ENCODE data around the gene NR1D1.

The NR1D1 gene

GRCh38 chr17:40113110-40113906, 12.9 kb upstream of the NR1D1 start (continued):
- TF ChIP-seq ZNF133 (tag by site-specific recombination; IDR thresholded peaks at IDR 0.05) (no peak), ZSCAN4 (tag by site-specific recombination; IDR thresholded peaks at IDR 0.05) (peak; percentile 16; the same call in 1 of the 2 replicates), ZNF341 (tag by site-specific recombination; IDR thresholded peaks at IDR 0.05; ENCODE audit: low read depth) (no peak), MYNN (tag by site-specific recombination; IDR thresholded peaks at IDR 0.05; ENCODE audit: borderline replicate concordance) (no peak), ZNF292 (tag by site-specific recombination; IDR thresholded peaks at IDR 0.05; ENCODE audit: borderline replicate concordance, low read depth) (no peak), ZNF639 (tag by site-specific recombination; IDR thresholded peaks at IDR 0.05) (0 out of 2 replicates have a peak, but pooled peaks have one; percentile 42), ZNF560 (tag by site-specific recombination; IDR thresholded peaks at IDR 0.05; ENCODE audit: borderline replicate concordance) (no peak), ZNF518A (tag by site-specific recombination; conservative IDR thresholded peaks at IDR 0.05; ENCODE audit: low read depth) (peak; percentile 40), PRDM4 (tag by site-specific recombination; IDR thresholded peaks at IDR 0.05) (no peak), ZNF514 (tag by site-specific recombination; IDR thresholded peaks at IDR 0.05) (no peak), ZBTB11 (tag by site-specific recombination; conservative IDR thresholded peaks at IDR 0.05; ENCODE audit: low read depth) (peak; percentile 58), ZNF544 (tag by site-specific recombination; IDR thresholded peaks at IDR 0.05) (no peak), ZNF311 (tag by site-specific recombination; IDR thresholded peaks at IDR 0.05; ENCODE audit: borderline replicate concordance) (no peak), YY1 (tag by site-specific recombination; IDR thresholded peaks at IDR 0.05) (no peak), INSM2 (tag by site-specific recombination; IDR thresholded peaks at IDR 0.05) (no peak), ZNF707 (tag by site-specific recombination; IDR thresholded peaks at IDR 0.05) (no peak), ZNF664 (tag by site-specific recombination; IDR thresholded peaks at IDR 0.05) (no peak), ZNF2 (tag by site-specific recombination; IDR thresholded peaks at IDR 0.05) (peak; percentile 100), ZNF645 (tag by site-specific recombination; IDR thresholded peaks at IDR 0.05) (no peak), ZNF777 (tag by site-specific recombination; IDR thresholded peaks at IDR 0.05; ENCODE audit: borderline replicate concordance) (no peak), ZXDB (tag by site-specific recombination; IDR thresholded peaks at IDR 0.05) (peak; percentile 64; the same call in 1 of the 2 replicates), KLF7 (tag by site-specific recombination; IDR thresholded peaks at IDR 0.05; ENCODE audit: borderline replicate concordance) (peak; percentile 67; the same call in 1 of the 2 replicates)

Data from HEK293 (cell line).